Vagina (tissue), 2 donors: ENCODE results near the gene APOL1.

Experiments
- CTCF ChIP-seq, 3 experiments: fragments of 450-650 bp in 2 of 3; fragments of 200-600 bp in 1 of 3; sonication (generic) in 1 of 3; IDR thresholded peaks; one replicate each; pipeline ENCODE4 v1.5.1; 2017 to 2019; ENCODE audit warnings: antibody characterized with exemption in 3 of 3, mild to moderate bottlenecking in 2 of 3, moderate library complexity in 2 of 3
- POLR2A ChIP-seq, 2 donors: fragments of 450-650 bp; IDR thresholded peaks; one replicate each; pipeline ENCODE4 v1.6.1; 2017; ENCODE audit warnings: antibody characterized with exemption in 2 of 2, mild to moderate bottlenecking in 2 of 2, moderate library complexity in 2 of 2
- POLR2AphosphoS5 ChIP-seq, 2 donors: sonication (generic); formaldehyde crosslinking; IDR thresholded peaks; one replicate each; pipeline ENCODE4 v1.9.0; 2017; ENCODE audit warnings: antibody characterized with exemption in 2 of 2, mild to moderate bottlenecking in 2 of 2, low read depth in 1 of 2; ENCODE audit not compliant: insufficient read depth in 1 of 2

- TF ChIP-seq CTCF (IDR thresholded peaks at IDR 0.05) (no peak), POLR2A (IDR thresholded peaks at IDR 0.05) (no peak), POLR2AphosphoS5 (IDR thresholded peaks at IDR 0.05; ENCODE audit: insufficient read depth in 1 of 2, low read depth in 1 of 2) (no peak)
Observed at GRCh38 chr22:36285017-36285416, 32.1 kb downstream of the APOL1 start.
